ENCODE results near the gene CAPN11.
"Not testable (repeated sequence)": the region's sequence is repeated elsewhere in the genome, so short reads cannot be mapped to it uniquely, and the experiment has no call there.

The CAPN11 gene

GRCh38 chr6:44228433-44228832, 69.8 kb downstream of the CAPN11 start:
- no peak for DNase-seq (ENCODE audit: low read depth)

GRCh38 chr6:44228836-44229235, 70.2 kb downstream of the CAPN11 start:
- DNase-seq (ENCODE audit: low read depth): no peak

- DNase-seq (ENCODE audit: low read depth): no peak
These were observed 70.9 kb downstream of the CAPN11 start for GRCh38 chr6:44229376-44230033.

GRCh38 chr6:44230034-44230675, 71.5 kb downstream of the CAPN11 start:
- DNase-seq (ENCODE audit: low read depth): no peak

GRCh38 chr6:44231426-44231825, 72.8 kb downstream of the CAPN11 start:
- DNase-seq (ENCODE audit: low read depth): not testable (repeated sequence)

GRCh38 chr6:44232676-44233566, 74.3 kb downstream of the CAPN11 start:
- no peak for DNase-seq (ENCODE audit: low read depth)

GRCh38 chr6:44233567-44234100, 75.0 kb downstream of the CAPN11 start:
- DNase-seq (ENCODE audit: low read depth): no peak
